ENCODE measurements around the gene KCND2.

GRCh38 chr7:120792091-120792860 lies 519.3 kb downstream of the KCND2 start:
- TF ChIP-seq EZH2 (IDR thresholded peaks at IDR 0.05; ENCODE audit: low read length, unreplicated experiment) = no peak
- peak; percentile 92 for TF ChIP-seq CTCF (conservative IDR thresholded peaks at IDR 0.05; ENCODE audit: low read depth, low read length)
- TF ChIP-seq EZH2phosphoT487 (IDR thresholded peaks at IDR 0.05; ENCODE audit: borderline replicate concordance, low read length) = no peak

Data from PC-3 (cell line).